ENCODE results near the gene IGSF11. TPM values are rescaled to one million over a fixed set of nuclear protein-coding genes. Genes with fewer than 3 reads are reported as not detected.

Gene IGSF11
- polyA plus RNA-seq, 12 donors: 1.5 to 5.8 (median 2.7) TPM; not detected in 2

DNA sequence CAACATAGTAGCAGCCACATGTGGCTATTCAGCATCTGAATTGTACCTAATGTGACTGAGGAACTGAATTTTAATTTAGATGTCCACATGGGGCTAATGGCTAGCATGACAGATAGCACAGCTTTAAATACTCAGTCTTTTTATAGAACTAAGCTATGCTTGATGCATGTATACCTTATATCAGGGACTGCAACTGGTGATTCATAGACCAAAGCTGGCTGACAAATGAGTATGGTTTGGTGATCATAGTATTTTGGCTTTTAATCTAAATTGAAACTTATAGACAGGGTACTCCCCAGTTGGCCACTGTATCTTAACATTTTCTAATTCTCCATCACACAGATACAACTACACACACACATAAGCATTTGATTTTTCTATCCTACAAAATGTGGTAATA, 83.6 kb downstream of the IGSF11 start:
- no peak for DNase-seq

- no peak for DNase-seq
Observed at GRCh38 chr3:118949113-118949760, 85.4 kb downstream of the IGSF11 start.

GRCh38 chr3:118948146-118948545, 86.5 kb downstream of the IGSF11 start:
- DNase-seq: no peak

DNA sequence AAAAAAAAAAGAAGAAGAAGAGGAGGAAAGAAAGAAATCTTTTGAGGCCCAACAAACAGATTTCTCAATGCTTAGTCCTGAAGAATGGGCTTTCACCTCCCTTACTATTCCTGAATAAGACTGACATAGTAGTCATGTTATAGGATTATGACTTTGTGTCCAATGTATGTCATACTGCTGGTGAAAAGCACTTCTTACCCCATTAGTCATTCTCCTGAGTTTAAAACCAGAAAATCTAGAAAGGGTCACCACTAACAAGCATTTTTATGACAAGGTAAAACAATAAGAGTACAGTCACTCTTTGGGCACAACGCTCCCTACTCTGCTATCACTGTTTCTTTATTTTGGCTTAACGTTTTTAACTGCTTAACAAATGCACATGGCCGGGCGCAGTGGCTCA, 88.2 kb downstream of the IGSF11 start:
- no peak for DNase-seq

DNA sequence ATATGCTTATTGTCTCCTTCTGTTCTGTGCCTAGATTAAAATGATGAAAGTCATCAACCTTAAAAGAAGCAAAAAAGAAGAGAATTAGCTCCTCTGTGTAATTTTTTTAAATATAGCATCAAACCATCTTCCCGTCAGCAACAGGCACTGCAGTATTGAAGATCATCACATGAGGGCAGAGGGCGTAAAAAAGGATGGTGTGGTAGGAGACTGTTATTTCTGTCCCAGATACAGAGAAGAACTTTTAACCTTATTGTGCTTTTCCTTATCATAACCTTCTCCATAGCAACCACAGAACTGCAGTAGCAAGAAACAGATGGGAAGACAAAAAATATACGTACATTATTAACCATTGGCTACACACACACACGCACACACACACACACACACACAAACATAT, 88.8 kb downstream of the IGSF11 start:
- DNase-seq: no peak

GRCh38 chr3:118943597-118943996, 91.0 kb downstream of the IGSF11 start:
- no peak for DNase-seq

DNA sequence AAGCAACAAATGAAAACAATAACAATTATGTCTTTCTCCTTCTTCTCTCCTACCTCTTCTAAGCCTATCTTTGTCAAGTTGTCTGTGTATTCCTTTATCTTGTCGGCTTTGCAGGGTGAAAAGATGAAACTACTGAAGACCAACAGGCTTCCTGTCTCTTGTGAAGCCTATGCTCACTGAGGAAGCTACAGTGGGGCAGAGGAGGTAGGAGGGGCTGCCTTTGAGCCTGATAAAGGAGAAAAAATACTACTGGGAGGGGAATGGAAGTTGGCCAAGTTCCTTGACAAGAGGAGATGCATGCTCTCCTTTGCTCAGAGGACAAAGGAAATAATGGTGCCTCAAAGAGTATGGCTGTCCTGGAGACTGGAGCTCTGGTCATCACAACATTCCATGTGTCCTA, 92.0 kb downstream of the IGSF11 start:
- DNase-seq: no peak

- DNase-seq: no peak
Observed at GRCh38 chr3:118942195-118942594, 92.5 kb downstream of the IGSF11 start.

- DNase-seq: no peak
Observed at GRCh38 chr3:118941236-118941635, 93.4 kb downstream of the IGSF11 start.

- no peak for DNase-seq
Observed at GRCh38 chr3:118938183-118938961, 96.3 kb downstream of the IGSF11 start.

GRCh38 chr3:118936811-118937210, 97.8 kb downstream of the IGSF11 start:
- no peak for DNase-seq

- no peak for DNase-seq
Observed at GRCh38 chr3:118932822-118933558, 101.7 kb downstream of the IGSF11 start.

DNA sequence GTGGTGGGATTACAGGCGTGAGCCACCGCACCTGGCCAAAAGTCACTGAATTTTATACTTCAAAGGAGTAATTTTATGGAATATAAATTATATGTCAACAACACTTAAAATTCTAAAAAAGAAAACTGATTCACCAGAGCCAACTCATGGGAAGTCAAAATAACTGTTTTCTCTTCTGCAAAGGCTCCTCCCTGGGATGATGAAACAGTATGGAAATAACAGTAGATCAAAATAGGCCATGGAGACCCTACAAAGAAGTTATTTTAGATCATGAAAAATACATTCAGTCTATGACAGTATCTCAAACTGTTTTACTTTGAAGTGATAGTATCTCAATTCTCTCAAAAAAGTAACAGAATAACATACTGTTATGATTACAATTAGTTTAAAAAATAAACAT, 102.7 kb downstream of the IGSF11 start:
- no peak for DNase-seq

- DNase-seq: no peak
Observed at GRCh38 chr3:118927449-118927848, 107.2 kb downstream of the IGSF11 start.

GRCh38 chr3:118912188-118912587, 122.5 kb downstream of the IGSF11 start:
- DNase-seq: no peak

DNA sequence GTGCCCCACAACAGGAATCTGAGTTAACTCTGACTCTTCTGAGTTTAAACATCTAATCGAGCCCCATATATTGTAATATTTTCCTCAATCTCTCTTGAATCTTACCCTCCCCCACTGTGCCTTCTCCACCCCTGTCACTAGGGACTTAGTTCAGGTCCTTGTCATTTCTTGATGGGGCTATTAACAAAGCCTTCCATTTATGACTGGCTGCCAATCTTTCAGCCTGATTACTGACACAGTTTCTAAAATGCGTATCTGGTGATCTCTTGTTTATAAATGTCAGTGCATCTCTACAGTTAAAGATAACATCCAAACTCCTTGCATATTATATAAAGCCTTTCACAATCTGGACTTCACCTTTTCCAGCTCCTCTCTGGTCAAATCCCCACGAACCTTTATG, 124.3 kb downstream of the IGSF11 start:
- no peak for DNase-seq

DNA sequence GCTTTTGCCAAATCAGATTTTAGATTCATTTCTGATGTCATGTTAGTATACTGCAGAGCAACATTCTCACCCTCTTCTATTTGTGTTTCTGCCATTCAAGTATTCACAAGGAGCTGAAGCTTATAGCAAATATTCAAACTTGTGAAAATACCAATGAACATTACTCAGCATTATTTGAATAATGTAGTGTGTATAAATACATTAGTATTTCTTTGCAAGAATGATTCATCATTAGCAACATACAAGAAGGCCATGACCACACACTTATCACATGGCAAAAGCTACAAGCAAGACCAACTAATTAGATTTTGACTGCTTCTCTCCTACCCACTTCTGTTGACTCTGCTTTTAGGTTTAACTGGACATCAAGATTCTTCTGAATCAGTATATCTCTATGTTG, 124.9 kb downstream of the IGSF11 start:
- DNase-seq: no peak

- no peak for DNase-seq
Observed at GRCh38 chr3:118907909-118908308, 126.7 kb downstream of the IGSF11 start.

DNA sequence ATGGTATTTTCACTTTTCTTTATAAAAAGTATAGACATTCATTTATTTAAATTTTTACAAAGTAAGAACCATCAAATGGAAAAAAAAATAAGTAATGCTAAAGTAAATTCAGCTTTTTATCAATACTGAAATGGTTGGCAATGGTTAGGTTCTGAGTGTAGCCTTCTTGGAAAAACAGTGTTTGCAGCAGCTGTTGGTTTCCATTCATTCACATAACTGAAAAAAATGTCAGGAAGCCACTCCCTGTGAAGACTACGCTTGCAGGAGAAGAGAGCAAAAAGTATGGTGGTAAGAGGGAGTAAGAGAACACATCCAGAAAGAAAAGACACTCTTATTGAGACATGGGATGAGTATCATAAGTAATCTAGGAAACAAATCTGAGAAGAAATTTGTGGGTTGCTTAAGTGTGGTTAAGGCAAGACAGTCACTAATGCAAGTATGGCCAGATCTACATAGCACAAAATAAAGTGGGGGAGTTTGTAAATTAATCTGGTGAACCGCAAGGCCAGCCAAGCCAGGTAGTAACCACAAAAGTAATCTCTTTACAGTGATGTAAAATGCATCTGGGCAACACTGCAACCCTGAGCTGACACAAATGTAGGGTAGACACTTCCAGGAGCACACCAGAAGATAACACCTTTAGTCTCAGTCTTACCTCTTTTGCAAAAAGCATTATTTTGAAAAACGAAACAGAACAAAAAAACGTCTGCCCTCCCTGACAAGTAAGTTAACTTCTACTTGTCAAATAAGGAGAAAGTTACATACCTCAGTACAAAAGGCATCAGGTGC, 133.7 kb downstream of the IGSF11 start:
- no peak for DNase-seq

DNA sequence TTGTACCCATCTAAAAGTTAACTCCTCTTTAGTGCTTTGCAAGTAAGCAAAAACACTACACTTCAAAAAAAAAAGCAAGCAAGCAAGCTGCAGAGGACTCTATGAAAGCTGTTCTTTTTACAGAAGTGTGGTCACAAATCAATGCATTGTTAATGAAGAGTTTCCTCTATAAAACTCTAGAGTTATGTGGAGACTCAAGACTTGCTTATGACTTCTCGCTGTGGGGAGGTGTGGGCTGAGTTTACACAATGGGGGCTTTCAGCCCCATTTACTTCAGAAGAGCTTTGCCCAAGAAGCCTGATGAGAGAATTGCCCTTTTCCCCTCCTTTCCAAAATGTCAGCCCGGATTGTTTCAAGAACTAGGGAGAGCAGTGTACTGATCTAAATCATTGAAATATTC, 144.4 kb downstream of the IGSF11 start:
- DNase-seq: no peak

DNA sequence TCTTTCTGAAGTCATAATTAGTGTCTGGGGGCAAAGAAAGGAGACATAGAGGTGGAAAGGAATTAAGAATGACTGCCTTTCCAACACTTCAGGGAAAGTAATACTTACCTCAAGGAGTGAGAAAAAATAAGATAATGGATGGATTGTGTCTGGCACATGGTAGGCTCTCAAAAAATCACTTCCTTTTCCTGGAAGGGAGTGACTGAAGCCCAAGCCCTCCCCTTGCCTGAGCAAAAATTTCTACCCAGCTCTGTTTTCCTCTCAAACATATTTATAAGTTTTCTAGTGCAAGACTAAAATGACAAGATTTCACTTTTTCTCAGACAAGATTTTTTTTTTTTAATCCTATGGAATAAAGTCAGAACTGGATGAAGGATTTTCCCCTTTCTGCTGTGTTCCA, 145.0 kb downstream of the IGSF11 start:
- DNase-seq: no peak

- DNase-seq: no peak
Observed at GRCh38 chr3:118886708-118887107, 147.9 kb downstream of the IGSF11 start.

All from muscle of arm (tissue), 12 donors.